ENCODE measurements around the gene POLDIP2.
"Not testable (repeated sequence)": the region's sequence is repeated elsewhere in the genome, so short reads cannot be mapped to it uniquely, and the experiment has no call there.

The POLDIP2 gene

GRCh38 chr17:28365487-28365886 is 8.2 kb upstream of the POLDIP2 start:
- DNase-seq (ENCODE audit: low read depth, low spot score), result no peak

GRCh38 chr17:28364665-28365363 is 7.5 kb upstream of the POLDIP2 start, which contains the start of gene SEBOX:
TSS of gene SEBOX (minus strand) at chr17:28365199. CDS start at chr17:28365151, 48 bp downstream.
- DNase-seq (ENCODE audit: low read depth, low spot score), result no peak

- no peak for DNase-seq (ENCODE audit: low read depth, low spot score)
Measured at GRCh38 chr17:28363776-28364650, 6.7 kb upstream of the POLDIP2 start.

GRCh38 chr17:28363186-28363585 is 5.9 kb upstream of the POLDIP2 start:
- no peak for DNase-seq (ENCODE audit: low read depth, low spot score)

- no peak for DNase-seq (ENCODE audit: low read depth, low spot score)
Measured at GRCh38 chr17:28357901-28358197, 522 bp upstream of the POLDIP2 start.

- no peak for DNase-seq (ENCODE audit: low read depth, low spot score)
Measured at GRCh38 chr17:28350271-28350670, 7.1 kb downstream of the POLDIP2 start.

GRCh38 chr17:28348979-28349378 is 8.3 kb downstream of the POLDIP2 start:
- DNase-seq (ENCODE audit: low read depth, low spot score), result no peak

GRCh38 chr17:28347261-28347891 is 10.0 kb downstream of the POLDIP2 start:
- DNase-seq (ENCODE audit: low read depth, low spot score), result peak; percentile 96

GRCh38 chr17:28346746-28347246 is 10.5 kb downstream of the POLDIP2 start:
- DNase-seq (ENCODE audit: low read depth, low spot score), result no peak

GRCh38 chr17:28346199-28346580 is 11.1 kb downstream of the POLDIP2 start:
- DNase-seq (ENCODE audit: low read depth, low spot score), result peak; percentile 69

GRCh38 chr17:28345419-28346198 is 11.7 kb downstream of the POLDIP2 start:
- peak; percentile 77 for DNase-seq (ENCODE audit: low read depth, low spot score)

GRCh38 chr17:28344435-28344901 is 12.9 kb downstream of the POLDIP2 start:
- DNase-seq (ENCODE audit: low read depth, low spot score), result no peak

- no peak for DNase-seq (ENCODE audit: low read depth, low spot score)
Measured at GRCh38 chr17:28344011-28344410, 13.3 kb downstream of the POLDIP2 start.

GRCh38 chr17:28343491-28343932 is 13.8 kb downstream of the POLDIP2 start:
- DNase-seq (ENCODE audit: low read depth, low spot score), result no peak

GRCh38 chr17:28342313-28342712 is 15.0 kb downstream of the POLDIP2 start:
- no peak for DNase-seq (ENCODE audit: low read depth, low spot score)

GRCh38 chr17:28341516-28341915 is 15.8 kb downstream of the POLDIP2 start:
- no peak for DNase-seq (ENCODE audit: low read depth, low spot score)

- no peak for DNase-seq (ENCODE audit: low read depth, low spot score)
Measured at GRCh38 chr17:28340374-28340773, 17.0 kb downstream of the POLDIP2 start.

GRCh38 chr17:28339431-28339830 is 17.9 kb downstream of the POLDIP2 start:
- DNase-seq (ENCODE audit: low read depth, low spot score), result no peak

GRCh38 chr17:28338769-28339212 is 18.5 kb downstream of the POLDIP2 start:
- DNase-seq (ENCODE audit: low read depth, low spot score), result not testable (repeated sequence)

GRCh38 chr17:28338056-28338768 is 19.1 kb downstream of the POLDIP2 start:
- peak; percentile 75 for DNase-seq (ENCODE audit: low read depth, low spot score)

All from astrocyte of the hippocampus (primary cell).